DMS53 treated with DMSO at 0.1 percent for 48 hours (cell line): ENCODE measurements around the gene CYGB.
"Not testable (repeated sequence)": the region's sequence is repeated elsewhere in the genome, so short reads cannot be mapped to it uniquely, and the experiment has no call there.

Experiments
- DNase-seq: peaks from one replicate; lab custom pipeline; 2025; ENCODE audit not compliant: unreplicated experiment; lab: John Stamatoyannopoulos, UW

The CYGB gene

GRCh38 chr17:76538281-76538931, 897 bp upstream of the CYGB start:
- DNase-seq = no peak

- no peak for DNase-seq
These were observed 276 bp downstream of the CYGB start for GRCh38 chr17:76537288-76537577.

GRCh38 chr17:76536511-76537287, 810 bp downstream of the CYGB start:
- no peak for DNase-seq

- DNase-seq = no peak
These were observed 1.6 kb downstream of the CYGB start for GRCh38 chr17:76535788-76536510.

- no peak for DNase-seq
These were observed 2.4 kb downstream of the CYGB start for GRCh38 chr17:76534831-76535732.

GRCh38 chr17:76533640-76534359, 3.7 kb downstream of the CYGB start:
- DNase-seq = not testable (repeated sequence)

DNA sequence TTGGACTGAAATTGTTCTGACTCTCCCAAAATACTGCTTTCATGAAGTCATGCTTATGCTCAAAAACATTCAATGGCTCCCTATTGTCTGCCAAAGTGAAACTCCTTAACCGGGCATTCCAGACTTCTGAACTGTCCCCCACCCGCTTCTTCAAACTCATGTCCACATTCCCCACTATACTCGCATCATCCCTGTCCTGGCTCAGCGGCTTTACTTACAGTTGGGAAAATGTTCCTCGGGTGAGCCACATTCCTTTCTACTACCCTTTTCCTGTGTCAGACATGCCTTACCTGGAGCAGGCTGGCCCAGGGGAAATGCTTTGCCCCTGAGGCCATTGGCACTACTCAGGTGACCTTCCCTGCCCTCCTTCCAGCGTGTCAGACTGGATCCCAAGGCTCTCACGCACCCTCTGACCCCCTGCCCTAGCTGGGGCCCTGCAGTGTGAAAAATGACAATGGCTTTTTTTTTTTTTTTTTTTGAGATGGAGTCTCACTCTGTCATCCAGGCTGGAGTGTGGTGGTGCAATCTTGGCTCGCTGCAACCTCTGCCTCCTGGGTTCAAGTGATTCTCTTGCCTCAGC, 5.3 kb downstream of the CYGB start:
- no peak for DNase-seq

GRCh38 chr17:76531486-76532038, 5.9 kb downstream of the CYGB start:
- no peak for DNase-seq

DNA sequence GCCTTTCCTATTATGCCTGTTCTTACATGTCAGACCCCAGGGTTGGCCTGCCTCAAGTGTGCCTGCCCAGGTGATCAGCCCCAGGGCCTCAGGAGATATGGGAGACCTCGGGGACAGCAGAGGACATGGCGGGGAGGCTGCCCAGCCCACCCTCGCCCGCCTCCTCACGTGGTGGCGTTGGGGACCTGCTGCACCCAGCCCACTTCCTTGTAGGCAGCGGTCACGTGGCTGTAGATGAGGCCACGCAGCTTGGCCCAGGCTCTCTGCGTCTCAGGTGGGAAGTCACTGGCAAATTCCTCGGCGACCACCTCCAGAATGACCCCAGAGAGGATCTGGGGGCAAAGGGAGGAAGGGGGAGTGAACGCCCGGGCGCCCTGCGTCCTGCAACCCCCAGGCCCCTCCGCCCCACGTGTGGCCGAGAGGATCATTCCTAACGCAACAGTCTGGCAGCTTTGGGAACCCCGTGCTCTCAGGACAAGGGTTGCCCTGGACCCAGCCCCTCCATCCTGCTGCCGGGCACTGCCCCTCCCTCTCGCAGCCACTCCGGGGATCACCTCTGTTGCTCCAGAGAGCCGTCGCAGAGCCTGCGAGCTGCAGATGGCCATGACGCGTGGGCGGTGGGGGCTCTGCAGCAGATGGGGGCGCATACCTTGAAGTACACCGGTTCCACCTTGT, 6.6 kb downstream of the CYGB start:
- DNase-seq = no peak

GRCh38 chr17:76530095-76530723, 7.3 kb downstream of the CYGB start:
- no peak for DNase-seq

DNA sequence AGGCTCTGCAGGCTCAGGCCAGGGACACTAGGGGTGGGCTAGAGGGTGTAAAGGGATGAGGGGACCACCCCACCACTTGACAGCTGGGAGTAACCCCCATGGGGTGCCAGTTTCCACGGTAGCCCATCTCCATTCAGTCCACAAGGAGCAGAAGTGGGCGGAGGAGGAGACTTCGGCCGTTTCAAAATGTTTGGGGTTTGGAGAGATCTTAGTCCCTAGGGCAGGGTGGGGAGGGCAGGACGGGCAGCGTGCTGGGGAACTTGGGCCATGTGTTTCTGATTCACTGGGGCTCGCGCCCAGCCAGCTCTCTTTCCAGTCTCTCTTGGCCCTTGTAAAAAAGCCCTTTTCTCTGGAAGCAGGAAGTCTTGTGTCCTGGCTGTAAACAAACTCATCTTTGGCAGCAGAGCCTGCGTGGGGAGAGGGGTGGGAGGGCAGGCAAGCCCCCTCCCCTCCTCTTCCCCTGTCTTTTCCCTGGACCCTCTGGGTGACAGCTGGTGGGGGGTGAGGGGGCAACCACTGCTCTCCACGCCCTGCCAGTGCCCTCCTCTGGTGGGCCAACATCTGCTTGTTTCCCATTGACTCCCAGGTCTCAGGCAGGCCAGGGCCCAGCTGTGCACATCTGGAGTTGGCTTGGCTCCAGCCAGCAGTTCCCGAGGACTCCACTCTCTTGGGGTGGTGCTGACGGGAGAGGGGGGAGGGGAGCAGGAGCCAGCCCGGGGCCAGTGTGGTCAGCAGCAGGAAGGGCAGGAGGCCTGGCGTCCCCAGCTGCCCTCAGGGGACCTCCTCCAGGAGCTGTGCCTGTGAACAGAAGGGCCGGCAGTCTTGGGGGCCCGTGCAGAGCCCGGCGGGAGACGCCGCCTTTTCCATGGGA, 8.1 kb downstream of the CYGB start:
- DNase-seq = no peak

- DNase-seq = no peak
These were observed 8.8 kb downstream of the CYGB start for GRCh38 chr17:76528528-76529223.

DNA sequence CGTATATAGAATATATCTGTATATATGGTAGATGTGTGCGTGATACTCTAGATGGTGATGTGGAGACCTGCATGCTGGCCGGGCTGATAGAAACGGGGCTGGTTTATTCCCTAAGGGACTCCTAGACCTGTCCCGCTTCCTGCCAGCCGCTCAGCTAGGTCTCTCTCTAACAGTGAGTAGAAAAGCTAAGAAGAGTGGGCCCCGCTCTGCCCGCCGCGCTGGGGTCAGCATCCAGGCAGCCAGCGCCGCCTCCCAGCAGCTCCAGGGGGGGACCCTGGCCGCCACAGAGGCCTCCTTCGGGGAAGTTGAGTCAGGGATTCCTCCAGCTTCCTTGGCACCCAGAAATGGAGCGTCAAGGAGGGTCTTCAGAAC, 9.4 kb downstream of the CYGB start:
- no peak for DNase-seq

DNA sequence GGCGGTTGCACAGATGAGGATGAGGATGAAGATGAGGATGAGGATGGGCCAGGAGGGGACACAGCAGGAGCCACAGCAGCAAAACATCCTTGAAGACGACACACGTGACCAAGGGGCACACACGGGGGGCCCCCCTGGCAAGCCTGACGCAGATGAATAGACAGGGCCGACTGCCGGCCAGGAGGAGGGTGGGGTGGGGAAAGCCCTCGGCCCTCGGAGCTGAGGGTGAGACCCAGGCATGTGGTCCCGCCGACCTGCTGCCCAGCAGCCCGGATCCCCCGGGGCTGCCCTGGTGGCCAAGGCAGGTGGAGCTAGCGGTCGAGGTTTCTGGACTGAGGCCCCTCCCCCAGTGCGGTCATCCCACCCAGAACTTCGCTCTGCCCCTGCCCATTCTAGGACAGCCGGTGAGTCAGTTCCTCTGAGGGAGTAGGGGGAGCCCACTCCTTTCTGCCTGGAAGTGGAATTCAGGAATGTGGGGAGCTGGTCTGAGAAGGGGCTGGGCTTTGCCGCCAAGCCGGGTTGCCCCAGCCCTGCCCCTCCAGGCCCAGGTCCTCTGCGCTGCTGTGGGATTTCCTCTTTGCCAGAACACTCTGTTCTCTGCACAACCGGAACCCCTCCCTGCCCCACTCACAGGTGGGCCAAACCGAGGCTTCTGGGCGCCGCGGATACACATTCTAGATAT, 9.9 kb downstream of the CYGB start:
- DNase-seq = no peak

DNA sequence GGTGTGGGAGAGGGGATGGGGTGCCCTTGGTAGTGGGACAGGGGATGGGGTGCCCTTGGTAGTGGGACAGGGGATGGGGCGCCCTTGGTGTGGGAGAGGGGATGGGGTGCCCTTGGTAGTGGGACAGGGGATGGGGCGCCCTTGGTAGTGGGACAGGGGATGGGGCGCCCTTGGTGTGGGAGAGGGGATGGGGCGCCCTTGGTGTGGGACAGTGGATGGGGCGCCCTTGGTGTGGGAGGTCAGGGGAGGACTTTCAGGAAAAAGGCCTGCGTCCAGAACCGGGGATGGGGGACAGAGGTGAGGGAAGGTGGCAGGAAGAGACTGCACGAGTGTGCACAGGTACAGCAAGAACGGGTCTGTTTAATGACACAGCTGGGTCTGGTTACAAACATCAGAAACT, 10.5 kb downstream of the CYGB start:
- not testable (repeated sequence) for DNase-seq

DNA sequence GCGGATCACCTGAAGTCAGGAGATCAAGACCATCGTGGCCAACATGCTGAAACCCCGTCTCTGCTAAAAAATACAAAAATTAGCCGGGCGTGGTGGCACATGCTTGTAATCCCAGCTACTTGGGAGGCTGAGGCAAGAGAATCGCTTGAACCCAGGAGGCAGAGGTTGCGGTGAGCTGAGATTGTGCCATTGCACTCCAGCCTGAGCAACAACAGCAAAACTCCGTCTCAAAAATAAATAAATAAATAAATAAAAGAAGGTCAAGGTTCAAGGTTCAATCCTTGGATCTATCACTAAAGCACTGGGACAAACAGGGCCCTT, 12.0 kb downstream of the CYGB start:
- DNase-seq = not testable (repeated sequence)
